HepG2 (cell line): ENCODE results near the gene IFI35. TPM values are rescaled to one million over a fixed set of nuclear protein-coding genes. Genes with fewer than 3 reads are reported as not detected.
A peak's percentile ranks its signal among the peaks of the same experiment; 100 is the strongest.

ENCODE experiments used
- ARID5B ChIP-seq: IDR thresholded peaks from 2 replicates; pipeline ENCODE4 v1.4.0; 2020; ENCODE audit warnings: mild to moderate bottlenecking, missing genetic modification reagents
- ATF2 ChIP-seq: sonication (generic); formaldehyde crosslinking; IDR thresholded peaks from 2 replicates; pipeline ENCODE4 v1.4.0; 2020; ENCODE audit warnings: missing genetic modification reagents
- CREM ChIP-seq, 2 experiments: sonication (generic) in 1 of 2; formaldehyde crosslinking in 1 of 2; IDR thresholded peaks; 2 replicates each; pipeline versions ENCODE4 v1.4.0 to v1.6.1; 2016 to 2020; ENCODE audit warnings: antibody characterized with exemption in 1 of 2, mild to moderate bottlenecking in 1 of 2, missing genetic modification reagents in 1 of 2
- NRL ChIP-seq: sonication (generic); formaldehyde crosslinking; IDR thresholded peaks from 2 replicates; pipeline ENCODE4 v1.5.0; 2020; ENCODE audit warnings: missing genetic modification reagents, mild to moderate bottlenecking, moderate library complexity, borderline replicate concordance
- SMAD1 ChIP-seq: sonication (generic); formaldehyde crosslinking; IDR thresholded peaks from 2 replicates; pipeline ENCODE4 v1.4.0; 2020; ENCODE audit warnings: missing genetic modification reagents, low read depth, mild to moderate bottlenecking, borderline replicate concordance
- ZBTB37 ChIP-seq: sonication (generic); formaldehyde crosslinking; IDR thresholded peaks from 2 replicates; pipeline ENCODE4 v1.4.0; 2020; ENCODE audit warnings: mild to moderate bottlenecking, missing genetic modification reagents
- ZNF3 ChIP-seq: IDR thresholded peaks from 2 replicates; pipeline ENCODE4 v1.7.0; 2017; ENCODE audit warnings: inconsistent platforms
- ZNF687 ChIP-seq: sonication (generic); formaldehyde crosslinking; IDR thresholded peaks from 2 replicates; pipeline ENCODE4 v1.5.1; 2020; ENCODE audit warnings: mild to moderate bottlenecking, missing genetic modification reagents, moderate library complexity
- ZNF691 ChIP-seq: sonication (generic); formaldehyde crosslinking; IDR thresholded peaks from 2 replicates; pipeline ENCODE4 v1.4.0; 2020; ENCODE audit warnings: missing genetic modification reagents, low read depth, mild to moderate bottlenecking, borderline replicate concordance
- polyA plus RNA-seq, 8 experiments: library from polyadenylated mRNA; depleted of rRNA in 3 of 8; stranded (reverse) in 7 of 8; unstranded in 1 of 8; fragments of >200 nt; fragmentation: Illumina TruSeq in 4 of 8; extraction: Trizol in 4 of 8; gene quantifications; 2 replicates each; pipeline versions ENCODE4 v1.2.1 to v1.2.3, GENCODE V29; 2011 to 2016; ENCODE audit warnings: low read depth in 4 of 8, missing spikeins in 1 of 8, mixed read lengths in 1 of 8; ENCODE audit not compliant: insufficient read depth in 1 of 8
- total RNA-seq, 5 experiments: library from RNA; depleted of rRNA; stranded (reverse); fragments of >200 nt; fragmentation: Illumina TruSeq; extraction: Trizol; gene quantifications; 2 replicates each; pipeline ENCODE4 v1.2.3, GENCODE V29; 2016; ENCODE audit warnings: low read depth in 1 of 5

Gene IFI35
- total and polyA plus RNA-seq, 2 of the 13 experiments (the other 11 are each of a cell fraction or from before 2014, with no cell fraction given), result 28.9 to 38.1 TPM

- TF ChIP-seq ATF2 (CRISPR knock-in tag) (no peak), SMAD1 (CRISPR knock-in tag) (0 out of 2 replicates have a peak, but pooled peaks have one; percentile 47), ARID5B (CRISPR knock-in tag) (0 out of 2 replicates have a peak, but pooled peaks have one; percentile 16), ZNF691 (CRISPR knock-in tag) (peak; percentile 98), ZNF3 (CRISPR knock-in tag) (peak; percentile 49; the same call in 1 of the 2 replicates), ZBTB37 (no peak), NRL (peak; percentile 77; the same call in 1 of the 2 replicates), CREM (IDR thresholded peaks at IDR 0.05) (no peak), CREM (CRISPR knock-in tag; IDR thresholded peaks at IDR 0.05) (no peak), ZNF687 (CRISPR knock-in tag) (peak; percentile 46; the same call in 1 of the 2 replicates)
Measured at GRCh38 chr17:43011728-43012472, 5.3 kb downstream of the IFI35 start (continued).
